Measurements from ENCODE around the gene RCOR2. TPM values are rescaled to one million over a fixed set of nuclear protein-coding genes. Genes with fewer than 3 reads are reported as not detected.

RCOR2 gene
- total and polyA plus RNA-seq, 2 experiments from 2014 or later, result 5.5 to 66.9 TPM

DNA sequence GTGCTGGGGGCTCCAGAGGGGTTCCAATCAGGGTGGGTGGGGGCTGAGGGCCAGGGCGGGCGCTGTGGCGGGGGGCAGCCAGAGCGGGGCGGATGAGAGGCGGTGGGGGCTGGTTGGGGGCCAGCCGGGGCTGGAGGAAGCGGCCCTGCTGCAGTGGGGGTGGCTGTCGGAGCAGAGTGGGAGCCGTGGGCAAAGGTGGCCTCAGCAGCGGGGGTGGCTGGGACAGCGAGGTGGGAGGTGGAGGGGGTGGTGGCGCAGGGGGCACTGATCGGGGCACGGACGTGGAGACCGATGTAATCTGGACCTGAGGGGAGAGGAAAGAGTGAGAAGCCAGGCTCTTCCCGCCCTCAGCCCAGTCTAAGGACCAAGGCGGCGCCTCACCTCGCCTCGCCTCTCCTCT lies 5.1 kb downstream of the RCOR2 start:
- no peak for ATAC-seq
- Histone ChIP-seq H3K4me2 (no peak overlapping the region), H3K27ac (ENCODE audit: low read depth) (no peak overlapping the region), H3F3A (replicated peaks; ENCODE audit: low read depth) (peaks cover 38% of the 10 kb centered on the region), H3K27me3 (ENCODE audit: insufficient read depth) (no peaks in the 10 kb centered on the region), H3K4me3 (no peak overlapping the region), H3K36me3 (ENCODE audit: insufficient read depth) (peaks cover 8% of the 10 kb centered on the region; the same call in 1 of the 2 replicates), H3K4me1 (ENCODE audit: insufficient read depth) (peaks cover 50% of the 10 kb centered on the region), H3K79me2 (replicated peaks; ENCODE audit: insufficient read depth) (peaks cover 16% of the 10 kb centered on the region), H4K20me1 (replicated peaks; ENCODE audit: insufficient read depth) (peaks cover 7% of the 10 kb centered on the region; the same call in 1 of the 2 replicates), H2AFZ (no peak overlapping the region), H3K9me2 (ENCODE audit: insufficient read depth) (no peaks in the 10 kb centered on the region)
- no peak for TF ChIP-seq CREB1 (CRISPR knock-in tag; IDR thresholded peaks at IDR 0.05; ENCODE audit: low read depth)
- TF ChIP-seq ZNF114 (CRISPR knock-in tag; IDR thresholded peaks at IDR 0.05), result no peak
- no peak for TF ChIP-seq POLR2AphosphoS5 (IDR thresholded peaks at IDR 0.05; ENCODE audit: low read depth)
- TF ChIP-seq EZH2phosphoT487 (IDR thresholded peaks at IDR 0.05; ENCODE audit: unreplicated experiment), result no peak
- no peak for TF ChIP-seq STAT1 (IDR thresholded peaks at IDR 0.05; ENCODE audit: unreplicated experiment)
- TF ChIP-seq, protein P1, sequence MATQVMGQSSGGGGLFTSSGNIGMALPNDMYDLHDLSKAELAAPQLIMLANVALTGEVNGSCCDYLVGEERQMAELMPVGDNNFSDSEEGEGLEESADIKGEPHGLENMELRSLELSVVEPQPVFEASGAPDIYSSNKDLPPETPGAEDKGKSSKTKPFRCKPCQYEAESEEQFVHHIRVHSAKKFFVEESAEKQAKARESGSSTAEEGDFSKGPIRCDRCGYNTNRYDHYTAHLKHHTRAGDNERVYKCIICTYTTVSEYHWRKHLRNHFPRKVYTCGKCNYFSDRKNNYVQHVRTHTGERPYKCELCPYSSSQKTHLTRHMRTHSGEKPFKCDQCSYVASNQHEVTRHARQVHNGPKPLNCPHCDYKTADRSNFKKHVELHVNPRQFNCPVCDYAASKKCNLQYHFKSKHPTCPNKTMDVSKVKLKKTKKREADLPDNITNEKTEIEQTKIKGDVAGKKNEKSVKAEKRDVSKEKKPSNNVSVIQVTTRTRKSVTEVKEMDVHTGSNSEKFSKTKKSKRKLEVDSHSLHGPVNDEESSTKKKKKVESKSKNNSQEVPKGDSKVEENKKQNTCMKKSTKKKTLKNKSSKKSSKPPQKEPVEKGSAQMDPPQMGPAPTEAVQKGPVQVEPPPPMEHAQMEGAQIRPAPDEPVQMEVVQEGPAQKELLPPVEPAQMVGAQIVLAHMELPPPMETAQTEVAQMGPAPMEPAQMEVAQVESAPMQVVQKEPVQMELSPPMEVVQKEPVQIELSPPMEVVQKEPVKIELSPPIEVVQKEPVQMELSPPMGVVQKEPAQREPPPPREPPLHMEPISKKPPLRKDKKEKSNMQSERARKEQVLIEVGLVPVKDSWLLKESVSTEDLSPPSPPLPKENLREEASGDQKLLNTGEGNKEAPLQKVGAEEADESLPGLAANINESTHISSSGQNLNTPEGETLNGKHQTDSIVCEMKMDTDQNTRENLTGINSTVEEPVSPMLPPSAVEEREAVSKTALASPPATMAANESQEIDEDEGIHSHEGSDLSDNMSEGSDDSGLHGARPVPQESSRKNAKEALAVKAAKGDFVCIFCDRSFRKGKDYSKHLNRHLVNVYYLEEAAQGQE (IDR thresholded peaks at IDR 0.05; ENCODE audit: unreplicated experiment), result no peak
- no peak for TF ChIP-seq ZNF462 (CRISPR knock-in tag; IDR thresholded peaks at IDR 0.05)
- TF ChIP-seq, protein P2, sequence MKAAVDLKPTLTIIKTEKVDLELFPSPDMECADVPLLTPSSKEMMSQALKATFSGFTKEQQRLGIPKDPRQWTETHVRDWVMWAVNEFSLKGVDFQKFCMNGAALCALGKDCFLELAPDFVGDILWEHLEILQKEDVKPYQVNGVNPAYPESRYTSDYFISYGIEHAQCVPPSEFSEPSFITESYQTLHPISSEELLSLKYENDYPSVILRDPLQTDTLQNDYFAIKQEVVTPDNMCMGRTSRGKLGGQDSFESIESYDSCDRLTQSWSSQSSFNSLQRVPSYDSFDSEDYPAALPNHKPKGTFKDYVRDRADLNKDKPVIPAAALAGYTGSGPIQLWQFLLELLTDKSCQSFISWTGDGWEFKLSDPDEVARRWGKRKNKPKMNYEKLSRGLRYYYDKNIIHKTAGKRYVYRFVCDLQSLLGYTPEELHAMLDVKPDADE (IDR thresholded peaks at IDR 0.05), result no peak
- TF ChIP-seq, protein P3, sequence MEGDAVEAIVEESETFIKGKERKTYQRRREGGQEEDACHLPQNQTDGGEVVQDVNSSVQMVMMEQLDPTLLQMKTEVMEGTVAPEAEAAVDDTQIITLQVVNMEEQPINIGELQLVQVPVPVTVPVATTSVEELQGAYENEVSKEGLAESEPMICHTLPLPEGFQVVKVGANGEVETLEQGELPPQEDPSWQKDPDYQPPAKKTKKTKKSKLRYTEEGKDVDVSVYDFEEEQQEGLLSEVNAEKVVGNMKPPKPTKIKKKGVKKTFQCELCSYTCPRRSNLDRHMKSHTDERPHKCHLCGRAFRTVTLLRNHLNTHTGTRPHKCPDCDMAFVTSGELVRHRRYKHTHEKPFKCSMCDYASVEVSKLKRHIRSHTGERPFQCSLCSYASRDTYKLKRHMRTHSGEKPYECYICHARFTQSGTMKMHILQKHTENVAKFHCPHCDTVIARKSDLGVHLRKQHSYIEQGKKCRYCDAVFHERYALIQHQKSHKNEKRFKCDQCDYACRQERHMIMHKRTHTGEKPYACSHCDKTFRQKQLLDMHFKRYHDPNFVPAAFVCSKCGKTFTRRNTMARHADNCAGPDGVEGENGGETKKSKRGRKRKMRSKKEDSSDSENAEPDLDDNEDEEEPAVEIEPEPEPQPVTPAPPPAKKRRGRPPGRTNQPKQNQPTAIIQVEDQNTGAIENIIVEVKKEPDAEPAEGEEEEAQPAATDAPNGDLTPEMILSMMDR (conservative IDR thresholded peaks at IDR 0.05; ENCODE audit: low read depth in 2 of 2), result no peak
- no peak for TF ChIP-seq JUNB (IDR thresholded peaks at IDR 0.05; ENCODE audit: unreplicated experiment)
- TF ChIP-seq ZNF331 (CRISPR knock-in tag; IDR thresholded peaks at IDR 0.05; ENCODE audit: low read depth), result no peak
- TF ChIP-seq NANOG (IDR thresholded peaks at IDR 0.05; ENCODE audit: borderline replicate concordance), result no peak
- TF ChIP-seq EZH2 (IDR thresholded peaks at IDR 0.05; ENCODE audit: low read depth, unreplicated experiment), result no peak
- Mint-ChIP-seq H3K4me1 (peaks cover 52% of the 10 kb centered on the region), H3K4me3 (no peak overlapping the region), H3K27me3 (ENCODE audit: insufficient read depth, low read depth, poor library complexity) (peaks cover 25% of the 10 kb centered on the region), H3K27ac (no peak overlapping the region), H3K36me3 (ENCODE audit: low read depth) (peaks cover 33% of the 10 kb centered on the region), H3K9me3 (no peaks in the 10 kb centered on the region; the same call in 2 of the 3 replicates)
- no peak for DNase-seq (ENCODE audit: low spot score)

All from GM23338 (cell line).